GM18511 (cell line): Measurements from ENCODE around the gene EIF3K.
"Not testable (repeated sequence)": the region's sequence is repeated elsewhere in the genome, so short reads cannot be mapped to it uniquely, and the experiment has no call there.

Experiments used
- ATAC-seq: cut with Tn5 transposase; IDR thresholded peaks from one replicate; pipeline ENCODE4 v1.9.1; 2021; ENCODE audit warnings: mild to moderate bottlenecking, moderate library complexity; ENCODE audit not compliant: unreplicated experiment

EIF3K gene

GRCh38 chr19:38618590-38619360 lies at the start of gene EIF3K:
TSS of gene EIF3K (plus strand) at chr19:38619188. CDS start at chr19:38619269, 81 bp downstream.
- peak; percentile 55 for ATAC-seq

- ATAC-seq, result no peak
Observed at GRCh38 chr19:38569368-38569983, 49.5 kb upstream of the EIF3K start.

GRCh38 chr19:38571682-38572081 lies 47.3 kb upstream of the EIF3K start:
- ATAC-seq, result no peak

- no peak for ATAC-seq
Observed at GRCh38 chr19:38577826-38578225, 41.2 kb upstream of the EIF3K start.

- not testable (repeated sequence) for ATAC-seq
Observed at GRCh38 chr19:38579304-38579703, 39.7 kb upstream of the EIF3K start.

GRCh38 chr19:38580080-38580479 lies 38.9 kb upstream of the EIF3K start:
- ATAC-seq, result no peak

GRCh38 chr19:38583219-38583984 lies 35.6 kb upstream of the EIF3K start:
- ATAC-seq, result peak; percentile 80

GRCh38 chr19:38583985-38584305 lies 35.0 kb upstream of the EIF3K start:
- no peak for ATAC-seq

- no peak for ATAC-seq
Observed at GRCh38 chr19:38587562-38587961, 31.4 kb upstream of the EIF3K start.

GRCh38 chr19:38588041-38588440 lies 30.9 kb upstream of the EIF3K start:
- ATAC-seq, result no peak

- no peak for ATAC-seq
Observed at GRCh38 chr19:38592940-38593339, 26.0 kb upstream of the EIF3K start.

GRCh38 chr19:38596057-38596981 lies 22.7 kb upstream of the EIF3K start:
- ATAC-seq, result no peak

GRCh38 chr19:38597075-38597474 lies 21.9 kb upstream of the EIF3K start:
- no peak for ATAC-seq

GRCh38 chr19:38599722-38600121 lies 19.3 kb upstream of the EIF3K start:
- no peak for ATAC-seq

- not testable (repeated sequence) for ATAC-seq
Observed at GRCh38 chr19:38602856-38603255, 16.1 kb upstream of the EIF3K start.

GRCh38 chr19:38606131-38606530 lies 12.9 kb upstream of the EIF3K start:
- ATAC-seq, result no peak

- no peak for ATAC-seq
Observed at GRCh38 chr19:38614289-38614688, 4.7 kb upstream of the EIF3K start.

GRCh38 chr19:38615007-38615581 lies 3.9 kb upstream of the EIF3K start:
- ATAC-seq, result no peak

- no peak for ATAC-seq
Observed at GRCh38 chr19:38616265-38616664, 2.7 kb upstream of the EIF3K start.

GRCh38 chr19:38617283-38617763 lies 1.7 kb upstream of the EIF3K start:
- ATAC-seq, result no peak
